ENCODE results near the gene RAD51B.
"Not testable (repeated sequence)": the region's sequence is repeated elsewhere in the genome, so short reads cannot be mapped to it uniquely, and the experiment has no call there.

RAD51B gene

GRCh38 chr14:68424443-68425172 lies 605.0 kb downstream of the RAD51B start:
- no peak for DNase-seq

GRCh38 chr14:68426661-68427549 lies 607.3 kb downstream of the RAD51B start:
- no peak for DNase-seq

- DNase-seq: no peak
These were observed 607.9 kb downstream of the RAD51B start for GRCh38 chr14:68427550-68427890.

- not testable (repeated sequence) for DNase-seq
These were observed 609.3 kb downstream of the RAD51B start for GRCh38 chr14:68428900-68429299.

- DNase-seq: not testable (repeated sequence)
These were observed 614.6 kb downstream of the RAD51B start for GRCh38 chr14:68434173-68434572.

- not testable (repeated sequence) for DNase-seq
These were observed 616.1 kb downstream of the RAD51B start for GRCh38 chr14:68435631-68436030.

- no peak for DNase-seq
These were observed 620.1 kb downstream of the RAD51B start for GRCh38 chr14:68439676-68440075.

- no peak for DNase-seq
These were observed 621.2 kb downstream of the RAD51B start for GRCh38 chr14:68440820-68441219.

- no peak for DNase-seq
These were observed 622.0 kb downstream of the RAD51B start for GRCh38 chr14:68441542-68441941.

GRCh38 chr14:68442828-68443629 lies 623.5 kb downstream of the RAD51B start:
- DNase-seq: no peak

- DNase-seq: no peak
These were observed 625.0 kb downstream of the RAD51B start for GRCh38 chr14:68444449-68445168.

- DNase-seq: no peak
These were observed 626.9 kb downstream of the RAD51B start for GRCh38 chr14:68446243-68447040.

GRCh38 chr14:68447581-68448251 lies 628.1 kb downstream of the RAD51B start:
- DNase-seq: no peak

- no peak for DNase-seq
These were observed 628.8 kb downstream of the RAD51B start for GRCh38 chr14:68448252-68448902.

- DNase-seq: no peak
These were observed 630.1 kb downstream of the RAD51B start for GRCh38 chr14:68449561-68450181.

GRCh38 chr14:68450391-68451120 lies 631.0 kb downstream of the RAD51B start:
- no peak for DNase-seq

- no peak for DNase-seq
These were observed 632.3 kb downstream of the RAD51B start for GRCh38 chr14:68451696-68452373.

GRCh38 chr14:68458253-68458652 lies 638.7 kb downstream of the RAD51B start:
- no peak for DNase-seq
